ENCODE measurements around the gene WDR27. TPM values are rescaled to one million over a fixed set of nuclear protein-coding genes. Genes with fewer than 3 reads are reported as not detected.
A peak's percentile ranks its signal among the peaks of the same experiment; 100 is the strongest.
"Not testable (repeated sequence)": the region's sequence is repeated elsewhere in the genome, so short reads cannot be mapped to it uniquely, and the experiment has no call there.

Gene WDR27
- total RNA-seq, 1 donor from 2014 or later, result 8.6 TPM

GRCh38 chr6:169555971-169556617, 145.7 kb downstream of the WDR27 start:
- no peak for DNase-seq
- no peak for ATAC-seq
- intact Hi-C loops (cut with micrococcal nuclease), result no loop called here

DNA sequence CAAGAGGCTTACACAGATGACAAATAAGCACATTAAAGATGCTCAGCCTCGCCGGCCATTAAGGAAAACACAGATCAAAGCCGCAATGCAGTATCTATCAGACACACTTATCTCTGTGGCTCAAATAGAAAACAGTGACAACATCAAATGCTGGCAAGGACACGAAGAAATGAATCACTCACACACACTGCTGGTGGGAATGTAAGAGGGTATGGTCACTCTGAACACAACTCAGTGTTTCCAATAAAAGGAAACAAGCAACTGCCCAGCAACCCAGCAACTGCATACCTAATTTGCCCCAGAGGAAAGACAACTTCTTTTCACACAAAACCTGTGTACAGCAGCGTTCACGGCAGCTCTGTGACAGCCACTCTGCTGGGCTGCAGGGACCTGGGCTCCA, 155.8 kb downstream of the WDR27 start:
- intact Hi-C loops (cut with micrococcal nuclease), result no loop called here
- DNase-seq, result no peak
- ATAC-seq, result no peak

DNA sequence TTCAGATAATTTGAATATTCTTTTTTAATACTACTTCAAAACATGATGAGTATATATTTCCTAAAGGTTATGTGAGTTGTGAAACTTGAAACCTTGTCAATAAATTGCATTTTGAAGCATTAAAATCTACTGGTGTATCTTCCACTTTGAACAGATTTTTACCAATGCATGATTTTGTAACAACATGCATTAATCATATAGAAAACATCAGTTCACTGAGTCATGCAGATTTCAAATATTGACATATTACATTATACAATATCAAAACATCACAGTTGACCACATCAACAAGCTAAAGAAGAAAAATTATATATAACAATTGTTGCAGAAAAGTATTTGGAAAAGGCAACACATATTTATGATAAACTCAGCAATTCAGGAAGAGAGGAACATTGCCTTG, 158.1 kb downstream of the WDR27 start:
- DNase-seq (no peak), ATAC-seq (no peak)
- intact Hi-C loops (cut with micrococcal nuclease), result no loop called here

DNA sequence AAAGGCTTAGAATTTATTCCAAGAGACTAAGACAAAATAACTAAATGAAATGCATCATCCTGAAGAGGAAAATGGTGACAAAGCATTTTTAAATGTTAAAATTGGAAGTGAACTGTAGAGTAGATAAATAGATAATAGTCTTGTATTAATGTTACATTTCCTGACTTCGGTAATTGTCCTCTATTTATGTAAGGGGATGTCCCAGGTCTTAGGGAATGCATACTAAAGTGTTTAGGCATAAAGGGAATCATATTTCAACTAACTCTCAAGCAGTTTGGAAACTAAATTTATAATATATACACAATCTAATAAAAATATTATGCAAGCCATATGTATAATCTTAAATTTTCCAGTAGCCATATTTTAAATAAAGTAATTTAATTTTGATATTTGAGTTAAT, 159.3 kb downstream of the WDR27 start:
- ATAC-seq (no peak), DNase-seq (no peak)
- intact Hi-C loops (cut with micrococcal nuclease), result no loop called here

GRCh38 chr6:169539176-169539897, 162.5 kb downstream of the WDR27 start:
- ATAC-seq (peak; percentile 44), DNase-seq (no peak)
- intact Hi-C loops (cut with micrococcal nuclease), result no loop called here

DNA sequence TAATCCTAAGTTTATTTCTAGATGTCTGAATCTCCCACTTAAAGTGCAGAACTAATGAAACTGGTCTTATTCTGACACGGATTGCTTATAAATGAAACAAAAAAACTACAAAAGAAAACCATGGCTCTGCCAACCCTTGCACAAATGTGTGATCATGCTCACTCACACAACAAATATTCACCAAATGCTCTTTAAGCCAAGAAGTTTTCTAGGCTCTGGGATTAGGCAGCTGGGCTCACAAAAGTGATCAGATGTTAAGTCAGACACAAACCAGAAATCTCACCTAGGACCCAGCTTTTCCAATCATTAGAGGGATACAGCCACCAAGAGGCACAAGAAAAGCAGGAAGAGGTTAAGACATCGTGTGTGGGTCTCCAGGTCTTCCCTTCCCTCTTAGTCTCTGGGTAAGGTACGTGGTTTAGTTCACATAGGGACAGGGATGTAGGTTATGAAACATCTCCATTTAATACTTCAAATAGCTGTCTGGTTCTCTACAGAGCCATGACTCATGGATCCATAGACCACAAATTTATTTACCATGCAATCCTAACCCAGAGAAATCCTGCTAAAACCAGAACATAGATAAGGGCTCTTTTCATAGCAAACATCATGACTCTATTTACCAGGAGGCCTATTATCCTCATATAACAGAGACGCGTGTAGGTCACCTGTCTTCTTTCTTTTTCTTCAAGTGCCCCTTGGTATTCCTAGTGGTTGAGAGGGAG, 165.2 kb downstream of the WDR27 start:
- ATAC-seq (no peak), DNase-seq (no peak)
- intact Hi-C loops (cut with micrococcal nuclease), result no loop called here

DNA sequence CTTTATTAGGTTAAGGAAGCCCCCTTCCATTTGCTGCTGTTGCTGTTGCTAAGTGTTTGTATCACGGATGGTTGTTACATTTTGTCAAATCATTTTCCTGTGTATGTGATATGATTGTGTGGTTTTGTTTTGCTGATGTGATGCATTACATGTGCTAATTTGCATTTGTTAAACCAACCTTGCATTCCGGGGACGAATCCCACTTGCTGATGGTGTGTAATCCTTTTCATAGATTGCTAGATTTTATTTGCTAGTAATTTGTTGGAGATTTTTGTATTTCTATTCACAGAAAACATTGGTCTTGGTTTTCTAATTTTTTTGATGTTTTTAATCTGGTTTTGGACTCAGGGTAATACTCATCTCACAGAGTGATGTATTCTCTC, 167.8 kb downstream of the WDR27 start:
- DNase-seq, result no peak
- intact Hi-C loops (cut with micrococcal nuclease), result no loop called here
- no peak for ATAC-seq

- intact Hi-C loops (cut with micrococcal nuclease), result no loop called here
Measured at GRCh38 chr6:169533301-169534038, 168.4 kb downstream of the WDR27 start.

GRCh38 chr6:169530752-169531123, 171.1 kb downstream of the WDR27 start:
- no peak for DNase-seq
- intact Hi-C loops (cut with micrococcal nuclease), result no loop called here
- no peak for ATAC-seq

More at GRCh38 chr6:169533301-169534038, 168.4 kb downstream of the WDR27 start:
- DNase-seq, result no peak
- no peak for ATAC-seq

- DNase-seq (peak; percentile 34), ATAC-seq (peak; percentile 54)
- intact Hi-C loops (cut with micrococcal nuclease), result loop anchor here (10.0 kb wide), 1 partner anchor 635 kb away; no protein-coding TSS in a partner anchor
Measured at GRCh38 chr6:169529931-169530751, 171.7 kb downstream of the WDR27 start.

DNA sequence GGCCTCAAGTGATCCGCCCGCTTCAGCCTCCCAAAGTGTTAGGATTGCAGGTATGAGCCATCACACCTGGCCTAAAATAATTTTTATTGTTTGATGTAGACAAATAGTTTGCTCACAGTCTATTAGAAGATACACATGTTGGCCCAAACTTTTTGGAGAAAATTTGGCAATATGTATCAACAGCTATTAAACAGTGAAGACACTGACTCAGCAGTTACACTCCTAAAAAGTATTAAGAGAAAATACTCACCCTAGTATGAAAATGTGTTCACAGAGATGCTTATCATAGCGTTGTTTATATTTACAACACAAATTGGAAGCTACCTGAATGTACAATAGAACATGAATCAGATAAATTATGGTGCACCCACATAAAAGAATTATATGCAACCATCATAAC, 173.1 kb downstream of the WDR27 start:
- intact Hi-C loops (cut with micrococcal nuclease), result loop anchor here (10.0 kb wide), 1 partner anchor 634 kb away; no protein-coding TSS in a partner anchor
- ATAC-seq (no peak), DNase-seq (no peak)

GRCh38 chr6:169527306-169527705, 174.5 kb downstream of the WDR27 start:
- DNase-seq, result no peak
- intact Hi-C loops (cut with micrococcal nuclease), result loop anchor here (10.0 kb wide), 1 partner anchor 633 kb away; no protein-coding TSS in a partner anchor
- no peak for ATAC-seq

DNA sequence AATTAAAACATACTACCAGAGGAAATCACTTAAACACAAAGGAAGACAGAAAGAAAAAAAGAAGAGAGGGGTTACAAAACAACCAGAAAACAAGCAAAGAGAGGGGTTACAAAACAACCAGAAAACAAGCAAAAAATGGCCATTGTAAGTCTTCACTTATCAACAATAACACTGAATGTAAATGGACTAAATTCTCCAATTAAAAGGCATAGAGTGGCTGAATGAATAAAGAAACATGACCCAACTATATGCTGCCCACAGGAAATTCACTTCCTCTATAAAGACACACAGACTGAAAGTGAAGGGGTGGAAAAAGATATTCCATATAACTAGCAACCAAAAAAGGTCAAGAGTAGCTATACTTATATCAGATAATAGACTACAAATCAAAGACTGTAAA, 180.0 kb downstream of the WDR27 start:
- no peak for ATAC-seq
- no peak for DNase-seq
- intact Hi-C loops (cut with micrococcal nuclease), result loop anchor here (10.0 kb wide), 1 partner anchor 627 kb away; no protein-coding TSS in a partner anchor

- ATAC-seq (no peak), DNase-seq (no peak)
- intact Hi-C loops (cut with micrococcal nuclease), result loop anchor here (10.0 kb wide), 1 partner anchor 625 kb away; no protein-coding TSS in a partner anchor
Measured at GRCh38 chr6:169520104-169520503, 181.7 kb downstream of the WDR27 start.

DNA sequence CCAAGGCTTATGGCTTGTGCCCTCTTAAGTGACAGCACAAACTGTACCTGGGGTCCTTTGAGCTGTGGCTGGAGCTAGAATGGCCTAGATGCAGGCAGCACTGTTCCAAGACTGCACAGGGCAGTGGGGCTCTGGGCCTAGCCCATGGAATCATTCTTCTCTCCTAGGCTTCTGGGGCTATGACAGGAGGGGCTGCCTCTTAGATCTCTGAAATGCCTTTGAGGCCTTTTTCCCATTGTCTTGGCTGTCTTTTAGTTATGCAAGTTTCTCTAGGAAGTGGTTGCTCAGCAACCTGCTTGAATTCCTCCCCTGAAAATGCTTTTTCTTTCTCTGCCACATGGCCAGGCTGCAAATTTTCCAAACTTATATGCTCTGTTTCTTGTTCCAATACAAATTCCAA, 183.4 kb downstream of the WDR27 start:
- ATAC-seq (no peak), DNase-seq (no peak)
- intact Hi-C loops (cut with micrococcal nuclease), result no loop called here

- DNase-seq (no peak), ATAC-seq (no peak)
- intact Hi-C loops (cut with micrococcal nuclease), result no loop called here
Measured at GRCh38 chr6:169513478-169514193, 188.2 kb downstream of the WDR27 start.

- DNase-seq; intact Hi-C loops (cut with micrococcal nuclease); ATAC-seq: not testable (repeated sequence)
Measured at GRCh38 chr6:169511785-169512184, 190.0 kb downstream of the WDR27 start.

- no peak for DNase-seq
Measured at GRCh38 chr6:169510871-169511270, 191.0 kb downstream of the WDR27 start.

More at GRCh38 chr6:169510871-169511270, 191.0 kb downstream of the WDR27 start:
- no peak for ATAC-seq
- intact Hi-C loops (cut with micrococcal nuclease), result no loop called here

All from left ventricle myocardium superior (tissue), 1 donor.